ENCODE data around the gene GSAP.

DNA sequence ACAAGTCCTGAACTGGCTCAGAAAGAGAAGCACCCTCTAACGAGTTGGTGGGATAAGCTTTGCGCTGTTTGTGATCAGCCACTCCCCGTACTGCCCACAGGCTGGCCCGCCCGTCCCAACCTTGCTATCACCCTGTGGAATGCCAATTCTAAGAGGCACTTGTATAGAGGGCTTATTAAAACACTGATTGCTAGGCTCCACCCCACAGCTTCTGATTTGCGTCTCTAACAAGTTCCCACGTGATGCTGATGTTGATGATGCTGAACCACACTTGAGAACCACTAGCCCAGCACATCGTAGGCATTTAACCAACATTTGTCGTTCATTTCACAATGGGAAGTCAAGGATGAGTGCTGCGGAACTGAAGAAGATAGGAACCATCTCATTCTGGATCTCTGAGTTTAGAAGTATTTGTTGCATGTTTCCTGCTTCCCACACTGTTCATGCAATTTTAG is 12.7 kb upstream of the GSAP start:
- TF ChIP-seq RCOR1 (IDR thresholded peaks at IDR 0.05; ENCODE audit: insufficient replicate concordance, low read length) (no peak), MAZ (IDR thresholded peaks at IDR 0.05; ENCODE audit: borderline replicate concordance, low read depth, low read length) (no peak), RFX5 (IDR thresholded peaks at IDR 0.05; ENCODE audit: low read depth, low read length) (no peak), CTCF (conservative IDR thresholded peaks at IDR 0.05; ENCODE audit: low read depth, low read length) (no peak), POLR2A (IDR thresholded peaks at IDR 0.05; ENCODE audit: low read depth, low read length) (no peak), MXI1 (IDR thresholded peaks at IDR 0.05; ENCODE audit: borderline replicate concordance, low read depth, low read length) (no peak), BHLHE40 (IDR thresholded peaks at IDR 0.05; ENCODE audit: low read depth, low read length) (no peak), MAFK (IDR thresholded peaks at IDR 0.05; ENCODE audit: low read depth, low read length) (no peak), RAD21 (IDR thresholded peaks at IDR 0.05; ENCODE audit: low read length) (no peak), CHD1 (IDR thresholded peaks at IDR 0.05; ENCODE audit: low read depth, low read length) (no peak), SMC3 (IDR thresholded peaks at IDR 0.05; ENCODE audit: low read depth, low read length) (no peak)
- TF ChIP-seq, protein P1, sequence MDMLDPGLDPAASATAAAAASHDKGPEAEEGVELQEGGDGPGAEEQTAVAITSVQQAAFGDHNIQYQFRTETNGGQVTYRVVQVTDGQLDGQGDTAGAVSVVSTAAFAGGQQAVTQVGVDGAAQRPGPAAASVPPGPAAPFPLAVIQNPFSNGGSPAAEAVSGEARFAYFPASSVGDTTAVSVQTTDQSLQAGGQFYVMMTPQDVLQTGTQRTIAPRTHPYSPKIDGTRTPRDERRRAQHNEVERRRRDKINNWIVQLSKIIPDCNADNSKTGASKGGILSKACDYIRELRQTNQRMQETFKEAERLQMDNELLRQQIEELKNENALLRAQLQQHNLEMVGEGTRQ (IDR thresholded peaks at IDR 0.05; ENCODE audit: low read depth, low read length), result no peak
- TF ChIP-seq, protein P2, sequence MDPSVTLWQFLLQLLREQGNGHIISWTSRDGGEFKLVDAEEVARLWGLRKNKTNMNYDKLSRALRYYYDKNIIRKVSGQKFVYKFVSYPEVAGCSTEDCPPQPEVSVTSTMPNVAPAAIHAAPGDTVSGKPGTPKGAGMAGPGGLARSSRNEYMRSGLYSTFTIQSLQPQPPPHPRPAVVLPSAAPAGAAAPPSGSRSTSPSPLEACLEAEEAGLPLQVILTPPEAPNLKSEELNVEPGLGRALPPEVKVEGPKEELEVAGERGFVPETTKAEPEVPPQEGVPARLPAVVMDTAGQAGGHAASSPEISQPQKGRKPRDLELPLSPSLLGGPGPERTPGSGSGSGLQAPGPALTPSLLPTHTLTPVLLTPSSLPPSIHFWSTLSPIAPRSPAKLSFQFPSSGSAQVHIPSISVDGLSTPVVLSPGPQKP (IDR thresholded peaks at IDR 0.05; ENCODE audit: borderline replicate concordance, low read depth, low read length), result no peak

Data from IMR-90 (cell line).